Stomach (tissue), 4 donors: ENCODE results near the gene FAM20C.

Experiments
- CTCF ChIP-seq, 7 experiments: fragments of 450-650 bp in 4 of 7; fragments of 200-600 bp in 3 of 7; sonication (generic) in 3 of 7; IDR thresholded peaks; one replicate each; pipeline ENCODE4 v1.5.1; 2016 to 2019; ENCODE audit warnings: antibody characterized with exemption in 7 of 7, control low read depth in 2 of 7, mild to moderate bottlenecking in 1 of 7
- EP300 ChIP-seq: sonication (generic); formaldehyde crosslinking; IDR thresholded peaks from one replicate; pipeline ENCODE4 v1.6.1; 2017; ENCODE audit warnings: antibody characterized with exemption
- POLR2A ChIP-seq, 4 donors: fragments of 450-650 bp; IDR thresholded peaks; one replicate each; pipeline ENCODE4 v1.6.1; 2016; ENCODE audit warnings: antibody characterized with exemption in 4 of 4, control low read depth in 2 of 4, mild to moderate bottlenecking in 1 of 4, moderate library complexity in 1 of 4
- POLR2AphosphoS5 ChIP-seq, 3 donors: sonication (generic); formaldehyde crosslinking; IDR thresholded peaks; one replicate each; pipeline ENCODE4 v1.6.1; 2016; ENCODE audit warnings: antibody characterized with exemption in 3 of 3

GRCh38 chr7:249989-250388 is 57.6 kb downstream of the FAM20C start:
- TF ChIP-seq CTCF (IDR thresholded peaks at IDR 0.05) (no peak), POLR2AphosphoS5 (IDR thresholded peaks at IDR 0.05) (no peak), POLR2A (IDR thresholded peaks at IDR 0.05) (no peak), EP300 (no peak)
